GM12892 (cell line): ENCODE data around the gene HLA-DOA.

Experiments used
- DNase-seq: peaks from one replicate; pipeline ENCODE4 v3.0.0; 2011; ENCODE audit not compliant: insufficient read length
- FAIRE-seq: peaks from 2 replicates; lab custom pipeline; 2011; peaks lifted over from hg19 to GRCh38; lab: Jason Lieb, UNC
- POLR2A ChIP-seq: IDR thresholded peaks from 2 replicates; pipeline ENCODE4 v1.6.1; 2011; ENCODE audit warnings: low read depth, low read length, control low read depth
- POLR2AphosphoS5 ChIP-seq: IDR thresholded peaks from 2 replicates; pipeline ENCODE4 v1.6.1; 2011; ENCODE audit warnings: low read depth, low read length, control low read depth
- TAF1 ChIP-seq: IDR thresholded peaks from 2 replicates; pipeline ENCODE4 v1.6.1; 2011; ENCODE audit warnings: low read depth, mild to moderate bottlenecking, control low read depth, low read length, borderline replicate concordance

HLA-DOA gene

GRCh38 chr6:32984622-32985389, 24.6 kb downstream of the HLA-DOA start:
- DNase-seq (no peak), FAIRE-seq (peak; percentile 90)
- TF ChIP-seq TAF1 (no peak), POLR2A (no peak; the same call in 1 of the 2 replicates), POLR2AphosphoS5 (no peak)

GRCh38 chr6:32983964-32984621, 25.3 kb downstream of the HLA-DOA start:
- peak; percentile 64 for FAIRE-seq
- DNase-seq, result no peak
- TF ChIP-seq TAF1, result no peak
- TF ChIP-seq POLR2A, result no peak; the same call in 1 of the 2 replicates
- TF ChIP-seq POLR2AphosphoS5, result no peak

- DNase-seq (no peak), FAIRE-seq (no peak)
- TF ChIP-seq TAF1, result no peak
- TF ChIP-seq POLR2A, result no peak; the same call in 1 of the 2 replicates
- TF ChIP-seq POLR2AphosphoS5, result no peak; the same call in 1 of the 2 replicates
Measured at GRCh38 chr6:32983493-32983848, 25.9 kb downstream of the HLA-DOA start.

- FAIRE-seq, result no peak
- no peak; the same call in 1 of the 2 replicates for TF ChIP-seq POLR2AphosphoS5
- no peak for TF ChIP-seq TAF1
- TF ChIP-seq POLR2A, result no peak; the same call in 1 of the 2 replicates
- DNase-seq, result no peak
Measured at GRCh38 chr6:32982702-32983492, 26.5 kb downstream of the HLA-DOA start.

- DNase-seq (no peak), FAIRE-seq (no peak)
- TF ChIP-seq POLR2AphosphoS5, result peak; percentile 75
- TF ChIP-seq TAF1, result no peak
Measured at GRCh38 chr6:32982084-32982701, 27.2 kb downstream of the HLA-DOA start.

GRCh38 chr6:32980488-32981038, 28.8 kb downstream of the HLA-DOA start:
- FAIRE-seq, result no peak
- no peak for DNase-seq
- TF ChIP-seq TAF1, result no peak
- peak; percentile 67 for TF ChIP-seq POLR2AphosphoS5
- TF ChIP-seq POLR2A, result peak; percentile 65

GRCh38 chr6:32979720-32980487, 29.5 kb downstream of the HLA-DOA start:
- DNase-seq (no peak), FAIRE-seq (no peak)
- TF ChIP-seq POLR2A, result no peak; the same call in 1 of the 2 replicates
- TF ChIP-seq POLR2AphosphoS5, result peak; percentile 91

- TF ChIP-seq POLR2AphosphoS5, result no peak
- no peak for TF ChIP-seq POLR2A
- TF ChIP-seq TAF1, result no peak
- DNase-seq (no peak), FAIRE-seq (no peak)
Measured at GRCh38 chr6:32977953-32978324, 31.5 kb downstream of the HLA-DOA start.

GRCh38 chr6:32977272-32977952, 32.0 kb downstream of the HLA-DOA start:
- TF ChIP-seq POLR2A, result peak; percentile 50; the same call in 1 of the 2 replicates
- no peak; the same call in 1 of the 2 replicates for TF ChIP-seq POLR2AphosphoS5
- TF ChIP-seq TAF1, result no peak
- FAIRE-seq (no peak), DNase-seq (no peak)

- DNase-seq (no peak), FAIRE-seq (no peak)
- no peak for TF ChIP-seq POLR2A
- TF ChIP-seq POLR2AphosphoS5, result peak; percentile 69; the same call in 1 of the 2 replicates
- TF ChIP-seq TAF1, result no peak
Measured at GRCh38 chr6:32976334-32977069, 32.9 kb downstream of the HLA-DOA start.

GRCh38 chr6:32975886-32976285, 33.5 kb downstream of the HLA-DOA start:
- TF ChIP-seq POLR2AphosphoS5 (no peak), TAF1 (no peak), POLR2A (peak; percentile 16; the same call in 1 of the 2 replicates)
- FAIRE-seq (no peak), DNase-seq (no peak)
